ENCODE results near the gene SKIC8. TPM values are rescaled to one million over a fixed set of nuclear protein-coding genes. Genes with fewer than 3 reads are reported as not detected.

The SKIC8 gene
- total RNA-seq, 1 donor from 2014 or later = 46.5 TPM

GRCh38 chr15:78312536-78312935 is 13.1 kb upstream of the SKIC8 start:
- no peak overlapping the region for H3K27ac Mint-ChIP-seq (ENCODE audit: unreplicated experiment)
- no peaks in the 10 kb centered on the region for H3K36me3 Mint-ChIP-seq (ENCODE audit: unreplicated experiment)
- no peaks in the 10 kb centered on the region for H3K9me3 Mint-ChIP-seq (ENCODE audit: unreplicated experiment)
- no peaks in the 10 kb centered on the region for H3K27me3 Mint-ChIP-seq (ENCODE audit: unreplicated experiment)
- peaks cover 5% of the 10 kb centered on the region for H3K4me1 Mint-ChIP-seq (ENCODE audit: unreplicated experiment)
- DNase-seq (ENCODE audit: extremely low spot score, unreplicated experiment) = no peak
- H3K4me3 Mint-ChIP-seq (ENCODE audit: unreplicated experiment) = no peak overlapping the region
- TF ChIP-seq, protein P1, sequence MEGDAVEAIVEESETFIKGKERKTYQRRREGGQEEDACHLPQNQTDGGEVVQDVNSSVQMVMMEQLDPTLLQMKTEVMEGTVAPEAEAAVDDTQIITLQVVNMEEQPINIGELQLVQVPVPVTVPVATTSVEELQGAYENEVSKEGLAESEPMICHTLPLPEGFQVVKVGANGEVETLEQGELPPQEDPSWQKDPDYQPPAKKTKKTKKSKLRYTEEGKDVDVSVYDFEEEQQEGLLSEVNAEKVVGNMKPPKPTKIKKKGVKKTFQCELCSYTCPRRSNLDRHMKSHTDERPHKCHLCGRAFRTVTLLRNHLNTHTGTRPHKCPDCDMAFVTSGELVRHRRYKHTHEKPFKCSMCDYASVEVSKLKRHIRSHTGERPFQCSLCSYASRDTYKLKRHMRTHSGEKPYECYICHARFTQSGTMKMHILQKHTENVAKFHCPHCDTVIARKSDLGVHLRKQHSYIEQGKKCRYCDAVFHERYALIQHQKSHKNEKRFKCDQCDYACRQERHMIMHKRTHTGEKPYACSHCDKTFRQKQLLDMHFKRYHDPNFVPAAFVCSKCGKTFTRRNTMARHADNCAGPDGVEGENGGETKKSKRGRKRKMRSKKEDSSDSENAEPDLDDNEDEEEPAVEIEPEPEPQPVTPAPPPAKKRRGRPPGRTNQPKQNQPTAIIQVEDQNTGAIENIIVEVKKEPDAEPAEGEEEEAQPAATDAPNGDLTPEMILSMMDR (IDR thresholded peaks at IDR 0.05) = no peak

- peaks cover 11% of the 10 kb centered on the region for H3K4me1 Mint-ChIP-seq (ENCODE audit: unreplicated experiment)
- H3K27me3 Mint-ChIP-seq (ENCODE audit: unreplicated experiment) = no peaks in the 10 kb centered on the region
- no peak overlapping the region for H3K4me3 Mint-ChIP-seq (ENCODE audit: unreplicated experiment)
- H3K9me3 Mint-ChIP-seq (ENCODE audit: unreplicated experiment) = no peaks in the 10 kb centered on the region
- no peak overlapping the region for H3K27ac Mint-ChIP-seq (ENCODE audit: unreplicated experiment)
- TF ChIP-seq, protein P1 (IDR thresholded peaks at IDR 0.05) = no peak
- no peak for DNase-seq (ENCODE audit: extremely low spot score, unreplicated experiment)
- no peaks in the 10 kb centered on the region for H3K36me3 Mint-ChIP-seq (ENCODE audit: unreplicated experiment)
Measured at GRCh38 chr15:78311292-78311691, 11.9 kb upstream of the SKIC8 start.

DNA sequence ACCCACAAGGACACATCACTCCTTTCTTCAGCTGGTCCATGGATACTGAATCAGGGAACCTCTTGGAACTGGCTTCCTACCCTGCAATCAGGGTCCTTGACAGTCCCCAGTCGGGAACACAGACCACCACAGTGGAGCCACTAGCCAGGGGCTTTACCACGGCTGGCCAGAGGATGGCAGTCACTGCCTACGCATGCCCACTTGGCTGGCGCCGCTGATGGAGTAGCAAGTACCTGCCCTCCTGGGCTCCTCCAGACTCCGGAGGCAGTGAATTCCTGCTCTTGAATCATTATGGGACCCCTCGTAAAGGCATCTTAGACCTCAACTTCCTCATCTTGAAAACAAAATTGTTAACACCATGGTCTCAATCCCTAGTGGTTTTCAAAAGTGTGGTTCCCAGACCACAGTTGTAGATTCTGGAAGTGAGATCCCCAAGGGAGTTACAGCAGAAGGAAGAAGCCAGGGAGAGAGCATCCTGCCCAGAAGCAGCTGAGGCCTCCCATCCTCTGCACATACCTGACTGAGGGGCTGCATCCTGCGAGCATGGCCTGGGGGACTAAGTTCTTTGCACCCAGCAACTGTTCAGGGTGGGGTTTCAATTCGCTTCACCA is 9.1 kb upstream of the SKIC8 start:
- H3K27ac Mint-ChIP-seq (ENCODE audit: unreplicated experiment) = no peak overlapping the region
- DNase-seq (ENCODE audit: extremely low spot score, unreplicated experiment) = peak; percentile 92
- no peaks in the 10 kb centered on the region for H3K27me3 Mint-ChIP-seq (ENCODE audit: unreplicated experiment)

GRCh38 chr15:78307976-78308375 is 8.6 kb upstream of the SKIC8 start:
- no peak for DNase-seq (ENCODE audit: extremely low spot score, unreplicated experiment)
- TF ChIP-seq, protein P1 (IDR thresholded peaks at IDR 0.05) = no peak
- H3K4me3 Mint-ChIP-seq (ENCODE audit: unreplicated experiment) = no peak overlapping the region
- H3K9me3 Mint-ChIP-seq (ENCODE audit: unreplicated experiment) = no peaks in the 10 kb centered on the region
- H3K36me3 Mint-ChIP-seq (ENCODE audit: unreplicated experiment) = no peaks in the 10 kb centered on the region
- H3K27ac Mint-ChIP-seq (ENCODE audit: unreplicated experiment) = no peak overlapping the region
- H3K4me1 Mint-ChIP-seq (ENCODE audit: unreplicated experiment) = peaks cover 19% of the 10 kb centered on the region
- no peaks in the 10 kb centered on the region for H3K27me3 Mint-ChIP-seq (ENCODE audit: unreplicated experiment)

More for the DNA sequence above, 9.1 kb upstream of the SKIC8 start:
- no peak overlapping the region for H3K4me3 Mint-ChIP-seq (ENCODE audit: unreplicated experiment)
- H3K4me1 Mint-ChIP-seq (ENCODE audit: unreplicated experiment) = peaks cover 19% of the 10 kb centered on the region
- H3K9me3 Mint-ChIP-seq (ENCODE audit: unreplicated experiment) = no peaks in the 10 kb centered on the region
- H3K36me3 Mint-ChIP-seq (ENCODE audit: unreplicated experiment) = no peaks in the 10 kb centered on the region
- TF ChIP-seq, protein P1 (IDR thresholded peaks at IDR 0.05) = peak; percentile 98

GRCh38 chr15:78306176-78306774 is 6.9 kb upstream of the SKIC8 start:
- Mint-ChIP-seq H3K4me1 (ENCODE audit: unreplicated experiment) (peaks cover 29% of the 10 kb centered on the region), H3K9me3 (ENCODE audit: unreplicated experiment) (no peaks in the 10 kb centered on the region), H3K4me3 (ENCODE audit: unreplicated experiment) (no peak overlapping the region), H3K27ac (ENCODE audit: unreplicated experiment) (peak overlapping the region; percentile 52), H3K27me3 (ENCODE audit: unreplicated experiment) (no peaks in the 10 kb centered on the region), H3K36me3 (ENCODE audit: unreplicated experiment) (no peaks in the 10 kb centered on the region)
- TF ChIP-seq, protein P1 (IDR thresholded peaks at IDR 0.05) = no peak
- DNase-seq (ENCODE audit: extremely low spot score, unreplicated experiment) = no peak
